ENCODE measurements around the gene LRP5. TPM values are rescaled to one million over a fixed set of nuclear protein-coding genes. Genes with fewer than 3 reads are reported as not detected.

Gene LRP5
- total and polyA plus RNA-seq, 9 of the 15 experiments (the other 6 are each of a cell fraction or from before 2014, with no cell fraction given), result 0.48 to 44.2 (median 13.5) TPM

- TF ChIP-seq NR2C2 (CRISPR knock-in tag; IDR thresholded peaks at IDR 0.05) (no peak), NR2C2 (tag; IDR thresholded peaks at IDR 0.05) (peak; percentile 87), ZC3H4 (CRISPR knock-in tag; IDR thresholded peaks at IDR 0.05; ENCODE audit: borderline replicate concordance) (no peak), MECOM (CRISPR knock-in tag; IDR thresholded peaks at IDR 0.05) (peak; percentile 94), ZNF699 (CRISPR knock-in tag; IDR thresholded peaks at IDR 0.05; ENCODE audit: insufficient replicate concordance) (no peak), ZKSCAN3 (CRISPR knock-in tag; IDR thresholded peaks at IDR 0.05) (no peak), GABPB2 (CRISPR knock-in tag; conservative IDR thresholded peaks at IDR 0.05) (peak; percentile 86), MEF2A (IDR thresholded peaks at IDR 0.05; ENCODE audit: control insufficient read depth, low read depth, low read length) (no peak), CBX2 (IDR thresholded peaks at IDR 0.05; ENCODE audit: insufficient read depth, low read length, poor library complexity, severe bottlenecking) (no peak), ZC3H8 (IDR thresholded peaks at IDR 0.05) (no peak), ZNF165 (CRISPR knock-in tag; IDR thresholded peaks at IDR 0.05; ENCODE audit: borderline replicate concordance) (no peak), FIP1L1 (IDR thresholded peaks at IDR 0.05; ENCODE audit: low read depth, low read length, poor library complexity, severe bottlenecking) (no peak), RBM17 (IDR thresholded peaks at IDR 0.05; ENCODE audit: borderline replicate concordance, low read depth, low read length) (no peak), ZNF408 (CRISPR knock-in tag; IDR thresholded peaks at IDR 0.05; ENCODE audit: low read depth) (no peak), EP300 (IDR thresholded peaks at IDR 0.05; ENCODE audit: low read length) (peak; percentile 82), ZNF584 (CRISPR knock-in tag; IDR thresholded peaks at IDR 0.05; ENCODE audit: low read depth) (no peak), SAFB2 (IDR thresholded peaks at IDR 0.05; ENCODE audit: borderline replicate concordance, low read depth, low read length, severe bottlenecking) (no peak), XRCC3 (IDR thresholded peaks at IDR 0.05) (no peak), ATF3 (IDR thresholded peaks at IDR 0.05) (0 out of 2 replicates have a peak, but pooled peaks have one; percentile 30), ATF3 (CRISPR knock-in tag; conservative IDR thresholded peaks at IDR 0.05) (no peak), CC2D1A (IDR thresholded peaks at IDR 0.05) (no peak), ZC3H11A (IDR thresholded peaks at IDR 0.05; ENCODE audit: low read depth, low read length) (peak; percentile 82; the same call in 1 of the 2 replicates)
- TF ChIP-seq, protein P1, sequence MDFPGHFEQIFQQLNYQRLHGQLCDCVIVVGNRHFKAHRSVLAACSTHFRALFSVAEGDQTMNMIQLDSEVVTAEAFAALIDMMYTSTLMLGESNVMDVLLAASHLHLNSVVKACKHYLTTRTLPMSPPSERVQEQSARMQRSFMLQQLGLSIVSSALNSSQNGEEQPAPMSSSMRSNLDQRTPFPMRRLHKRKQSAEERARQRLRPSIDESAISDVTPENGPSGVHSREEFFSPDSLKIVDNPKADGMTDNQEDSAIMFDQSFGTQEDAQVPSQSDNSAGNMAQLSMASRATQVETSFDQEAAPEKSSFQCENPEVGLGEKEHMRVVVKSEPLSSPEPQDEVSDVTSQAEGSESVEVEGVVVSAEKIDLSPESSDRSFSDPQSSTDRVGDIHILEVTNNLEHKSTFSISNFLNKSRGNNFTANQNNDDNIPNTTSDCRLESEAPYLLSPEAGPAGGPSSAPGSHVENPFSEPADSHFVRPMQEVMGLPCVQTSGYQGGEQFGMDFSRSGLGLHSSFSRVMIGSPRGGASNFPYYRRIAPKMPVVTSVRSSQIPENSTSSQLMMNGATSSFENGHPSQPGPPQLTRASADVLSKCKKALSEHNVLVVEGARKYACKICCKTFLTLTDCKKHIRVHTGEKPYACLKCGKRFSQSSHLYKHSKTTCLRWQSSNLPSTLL (IDR thresholded peaks at IDR 0.05), result peak; percentile 81
- TF ChIP-seq, protein P2, sequence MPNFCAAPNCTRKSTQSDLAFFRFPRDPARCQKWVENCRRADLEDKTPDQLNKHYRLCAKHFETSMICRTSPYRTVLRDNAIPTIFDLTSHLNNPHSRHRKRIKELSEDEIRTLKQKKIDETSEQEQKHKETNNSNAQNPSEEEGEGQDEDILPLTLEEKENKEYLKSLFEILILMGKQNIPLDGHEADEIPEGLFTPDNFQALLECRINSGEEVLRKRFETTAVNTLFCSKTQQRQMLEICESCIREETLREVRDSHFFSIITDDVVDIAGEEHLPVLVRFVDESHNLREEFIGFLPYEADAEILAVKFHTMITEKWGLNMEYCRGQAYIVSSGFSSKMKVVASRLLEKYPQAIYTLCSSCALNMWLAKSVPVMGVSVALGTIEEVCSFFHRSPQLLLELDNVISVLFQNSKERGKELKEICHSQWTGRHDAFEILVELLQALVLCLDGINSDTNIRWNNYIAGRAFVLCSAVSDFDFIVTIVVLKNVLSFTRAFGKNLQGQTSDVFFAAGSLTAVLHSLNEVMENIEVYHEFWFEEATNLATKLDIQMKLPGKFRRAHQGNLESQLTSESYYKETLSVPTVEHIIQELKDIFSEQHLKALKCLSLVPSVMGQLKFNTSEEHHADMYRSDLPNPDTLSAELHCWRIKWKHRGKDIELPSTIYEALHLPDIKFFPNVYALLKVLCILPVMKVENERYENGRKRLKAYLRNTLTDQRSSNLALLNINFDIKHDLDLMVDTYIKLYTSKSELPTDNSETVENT (CRISPR knock-in tag; IDR thresholded peaks at IDR 0.05), result peak; percentile 91
These were observed 147.7 kb downstream of the LRP5 start (continued) for GRCh38 chr11:68459886-68460740.

Measured in K562 (cell line).